Tibial nerve (tissue), 4 donors: Measurements from ENCODE around the gene FBXL16. TPM values are rescaled to one million over a fixed set of nuclear protein-coding genes. Genes with fewer than 3 reads are reported as not detected.
A peak's percentile ranks its signal among the peaks of the same experiment; 100 is the strongest.

Experiments used
- DNase-seq, 2 donors: peaks; one replicate each; pipeline ENCODE4 v3.0.0-alpha.2; 2019; ENCODE audit warnings: low spot score in 2 of 2
- H3K27ac ChIP-seq, 4 donors: fragments of 200-600 bp; sonication (generic) in 3 of 4; one replicate each; pipeline ENCODE4 v1.5.1; 2017 to 2019; ENCODE audit warnings: mild to moderate bottlenecking in 1 of 4
- H3K27me3 ChIP-seq, 2 donors: fragments of 200-600 bp; sonication (generic) in 1 of 2; one replicate each; pipeline versions ENCODE4 v1.5.1 to v1.6.0; 2017 to 2019
- H3K36me3 ChIP-seq, 3 donors: fragments of 200-600 bp; sonication (generic); one replicate each; pipeline ENCODE4 v1.5.1; 2018 to 2019
- H3K4me1 ChIP-seq, 4 donors: fragments of 200-600 bp; sonication (generic) in 3 of 4; one replicate each; pipeline ENCODE4 v1.5.1; 2017 to 2019
- H3K4me3 ChIP-seq, 4 donors: fragments of 200-600 bp; sonication (generic) in 3 of 4; one replicate each; pipeline ENCODE4 v1.5.1; 2017 to 2019; ENCODE audit warnings: mild to moderate bottlenecking in 1 of 4, moderate library complexity in 1 of 4
- H3K9me3 ChIP-seq, 4 donors: fragments of 200-600 bp; sonication (generic) in 3 of 4; one replicate each; pipeline ENCODE4 v1.5.1; 2017 to 2019
- EP300 ChIP-seq, 2 donors: sonication (generic); formaldehyde crosslinking; IDR thresholded peaks; one replicate each; pipeline ENCODE4 v1.6.1; 2017; ENCODE audit warnings: antibody characterized with exemption in 2 of 2, mild to moderate bottlenecking in 1 of 2
- POLR2A ChIP-seq, 2 donors: fragments of 450-650 bp; IDR thresholded peaks; one replicate each; pipeline ENCODE4 v1.6.1; 2017; ENCODE audit warnings: antibody characterized with exemption in 2 of 2, mild to moderate bottlenecking in 2 of 2, moderate library complexity in 2 of 2
- WGBS, 2 donors: methylation state at CpG; one replicate each; pipeline ENCODE4 v1.1.5; 2018; 5-methylcytosine and 5-hydroxymethylcytosine counted together
- total RNA-seq, 4 donors: library from RNA; depleted of rRNA; stranded (reverse); fragments of >200 nt; gene quantifications; one replicate each; pipeline ENCODE4 v1.1.0, GENCODE V29; 2016
- TF ChIP-seq, protein P1 (sequence below), 5 experiments: fragments of 200-600 bp in 3 of 5; fragments of 450-650 bp in 2 of 5; sonication (generic) in 3 of 5; IDR thresholded peaks; one replicate each; pipeline ENCODE4 v1.5.1; 2016 to 2019; ENCODE audit warnings: antibody characterized with exemption in 5 of 5, mild to moderate bottlenecking in 3 of 5, moderate library complexity in 2 of 5

FBXL16 gene
- total RNA-seq, 4 donors from 2014 or later: 1.5 to 5.7 (median 3.5) TPM

GRCh38 chr16:704552-705380 lies 835 bp downstream of the FBXL16 start:
- Histone ChIP-seq H3K36me3 (no peaks in the 10 kb centered on the region), H3K4me3 (peak overlapping the region in 1 of 4 donors; percentile 44), H3K27ac (peak overlapping the region in 1 of 4 donors; percentile 20), H3K9me3 (no peaks in the 10 kb centered on the region), H3K27me3 (peaks cover 2 to 93% of the 10 kb centered on the region in 2 donors), H3K4me1 (peaks cover 0 to 42% (median 4%) of the 10 kb centered on the region in 4 donors)
- TF ChIP-seq POLR2A (IDR thresholded peaks at IDR 0.05): no peak
- TF ChIP-seq, protein P1, sequence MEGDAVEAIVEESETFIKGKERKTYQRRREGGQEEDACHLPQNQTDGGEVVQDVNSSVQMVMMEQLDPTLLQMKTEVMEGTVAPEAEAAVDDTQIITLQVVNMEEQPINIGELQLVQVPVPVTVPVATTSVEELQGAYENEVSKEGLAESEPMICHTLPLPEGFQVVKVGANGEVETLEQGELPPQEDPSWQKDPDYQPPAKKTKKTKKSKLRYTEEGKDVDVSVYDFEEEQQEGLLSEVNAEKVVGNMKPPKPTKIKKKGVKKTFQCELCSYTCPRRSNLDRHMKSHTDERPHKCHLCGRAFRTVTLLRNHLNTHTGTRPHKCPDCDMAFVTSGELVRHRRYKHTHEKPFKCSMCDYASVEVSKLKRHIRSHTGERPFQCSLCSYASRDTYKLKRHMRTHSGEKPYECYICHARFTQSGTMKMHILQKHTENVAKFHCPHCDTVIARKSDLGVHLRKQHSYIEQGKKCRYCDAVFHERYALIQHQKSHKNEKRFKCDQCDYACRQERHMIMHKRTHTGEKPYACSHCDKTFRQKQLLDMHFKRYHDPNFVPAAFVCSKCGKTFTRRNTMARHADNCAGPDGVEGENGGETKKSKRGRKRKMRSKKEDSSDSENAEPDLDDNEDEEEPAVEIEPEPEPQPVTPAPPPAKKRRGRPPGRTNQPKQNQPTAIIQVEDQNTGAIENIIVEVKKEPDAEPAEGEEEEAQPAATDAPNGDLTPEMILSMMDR (IDR thresholded peaks at IDR 0.05): no peak
- TF ChIP-seq EP300 (IDR thresholded peaks at IDR 0.05): no peak
- 8 to 29% methylated on average over 20 to 35 of the region's 50 CpGs for WGBS, 2 donors
- DNase-seq: no peak

GRCh38 chr16:704047-704446 lies 1.6 kb downstream of the FBXL16 start:
- Histone ChIP-seq H3K36me3 (no peaks in the 10 kb centered on the region), H3K9me3 (no peaks in the 10 kb centered on the region), H3K4me1 (peaks cover 0 to 40% (median 4%) of the 10 kb centered on the region in 4 donors), H3K27ac (no peak overlapping the region), H3K27me3 (peaks cover 2 to 93% of the 10 kb centered on the region in 2 donors), H3K4me3 (no peak overlapping the region)
- 49 to 90% methylated on average over 2 to 7 of the region's 7 CpGs for WGBS, 2 donors
- TF ChIP-seq EP300 (IDR thresholded peaks at IDR 0.05) (no peak), POLR2A (IDR thresholded peaks at IDR 0.05) (no peak)
- TF ChIP-seq, protein P1 (IDR thresholded peaks at IDR 0.05): no peak
- no peak for DNase-seq

DNA sequence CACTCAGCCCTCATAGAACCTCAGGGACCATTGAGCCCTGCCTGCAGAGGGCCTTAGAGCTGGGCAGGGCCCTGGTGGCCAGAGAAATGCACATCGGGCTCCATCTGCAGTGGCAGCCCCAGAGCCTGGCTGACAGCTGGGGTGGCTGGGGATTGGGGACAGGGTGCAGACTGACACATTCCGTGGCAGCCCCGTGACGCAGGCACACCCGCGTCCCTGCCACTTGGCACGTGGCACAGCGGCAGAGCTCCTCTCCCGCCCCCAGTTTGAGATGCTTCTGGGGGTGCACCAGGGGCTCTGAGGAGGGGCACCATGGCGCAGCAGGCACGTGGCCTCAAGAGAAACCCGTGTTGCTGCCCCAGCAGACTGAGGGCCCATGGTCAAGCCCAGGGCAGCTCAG lies 2.2 kb downstream of the FBXL16 start:
- Histone ChIP-seq H3K4me1 (peaks cover 0 to 40% (median 4%) of the 10 kb centered on the region in 4 donors), H3K4me3 (no peak overlapping the region), H3K36me3 (no peaks in the 10 kb centered on the region), H3K9me3 (no peaks in the 10 kb centered on the region), H3K27ac (no peak overlapping the region), H3K27me3 (peaks cover 2 to 90% of the 10 kb centered on the region in 2 donors)
- WGBS, 2 donors: 70 to 86% methylated on average over 9 of the region's 12 CpGs
- TF ChIP-seq POLR2A (IDR thresholded peaks at IDR 0.05): no peak
- TF ChIP-seq EP300 (IDR thresholded peaks at IDR 0.05): no peak
- TF ChIP-seq, protein P1 (IDR thresholded peaks at IDR 0.05): no peak
- no peak for DNase-seq

DNA sequence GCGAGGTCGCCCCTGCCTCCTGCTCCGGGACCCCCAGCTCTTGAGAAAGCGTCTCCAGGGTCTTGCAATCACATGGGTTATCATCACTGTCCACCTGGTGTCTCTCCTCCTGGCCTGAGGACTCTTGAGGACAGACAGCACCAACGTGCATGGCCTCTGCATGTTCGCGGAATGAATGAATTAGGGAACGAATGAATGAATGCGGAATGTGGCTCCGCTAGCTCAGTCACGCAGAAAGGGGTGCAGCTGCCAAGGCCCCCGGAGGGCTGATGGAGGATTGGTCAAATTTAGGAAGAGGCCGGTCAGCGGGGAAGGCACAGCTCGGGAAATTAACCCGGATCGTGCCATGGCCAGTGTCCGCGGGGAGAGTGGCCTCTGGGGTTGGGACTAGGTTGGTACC lies 3.3 kb downstream of the FBXL16 start:
- no peak for DNase-seq
- no peak overlapping the region for H3K4me3 ChIP-seq
- H3K9me3 ChIP-seq: no peaks in the 10 kb centered on the region
- no peak for TF ChIP-seq POLR2A (IDR thresholded peaks at IDR 0.05)
- no peak for TF ChIP-seq EP300 (IDR thresholded peaks at IDR 0.05)
- H3K36me3 ChIP-seq: no peaks in the 10 kb centered on the region
- H3K27me3 ChIP-seq: peaks cover 0 to 85% of the 10 kb centered on the region in 2 donors
- no peak overlapping the region for H3K27ac ChIP-seq
- 80 to 87% methylated on average over 16 to 19 of the region's 19 CpGs for WGBS, 2 donors
- peaks cover 0 to 39% (median 4%) of the 10 kb centered on the region in 4 donors for H3K4me1 ChIP-seq

DNA sequence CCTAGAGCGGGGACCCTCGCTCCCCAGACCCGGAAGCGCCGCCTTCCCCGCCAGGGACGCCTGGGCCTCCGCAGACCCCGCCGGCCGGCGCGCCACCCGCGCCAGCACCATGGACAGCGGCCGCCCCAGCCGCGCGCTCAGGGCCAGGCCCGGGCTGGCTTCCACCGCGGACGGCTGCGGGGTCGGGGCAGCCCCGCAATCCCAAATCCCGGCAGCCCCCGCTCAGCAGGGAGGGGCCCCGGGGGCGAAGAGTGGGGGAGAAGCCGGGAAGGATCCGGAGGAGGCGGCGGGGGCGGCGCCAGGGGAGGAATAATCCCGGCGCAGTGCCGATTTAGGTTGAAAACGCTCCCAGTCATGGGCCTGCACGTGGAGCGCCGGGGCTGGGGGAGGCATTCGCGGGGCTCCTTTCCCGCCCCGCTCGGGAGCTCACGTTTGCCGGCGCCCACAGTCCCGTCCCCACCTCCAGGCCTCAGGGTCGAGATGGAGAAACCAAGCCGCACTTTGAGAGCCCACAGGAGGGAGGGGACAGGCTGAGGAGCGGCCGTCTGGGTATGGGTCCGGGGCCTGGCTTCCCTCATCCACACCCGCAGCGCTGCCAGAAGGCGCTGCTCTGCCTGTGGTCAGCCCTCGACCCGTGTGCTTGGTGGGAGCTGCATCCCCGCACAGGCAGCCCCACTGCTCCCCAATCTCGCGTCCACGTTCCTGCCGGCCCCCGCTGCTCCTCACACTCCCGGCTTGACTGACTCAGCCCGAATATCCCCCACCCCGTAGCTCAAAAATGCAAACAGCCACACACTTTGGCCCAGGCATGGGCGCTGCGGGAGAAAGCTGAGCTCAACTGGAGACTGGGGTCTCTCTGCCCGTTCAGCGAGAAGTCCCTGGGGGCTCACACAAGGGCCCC lies 4.7 kb downstream of the FBXL16 start:
- Histone ChIP-seq H3K9me3 (no peaks in the 10 kb centered on the region), H3K27me3 (peaks cover 0 to 85% of the 10 kb centered on the region in 2 donors), H3K27ac (no peak overlapping the region), H3K4me1 (peaks cover 0 to 26% (median under 1%) of the 10 kb centered on the region in 4 donors), H3K36me3 (peaks cover 0 to 8% (median 0%) of the 10 kb centered on the region in 3 donors), H3K4me3 (no peak overlapping the region)
- 5 to 28% methylated on average over 15 to 52 of the region's 76 CpGs for WGBS, 2 donors
- TF ChIP-seq, protein P1 (IDR thresholded peaks at IDR 0.05): no peak
- TF ChIP-seq POLR2A (IDR thresholded peaks at IDR 0.05) (no peak), EP300 (IDR thresholded peaks at IDR 0.05) (no peak)
- DNase-seq: no peak
